KMS-11 (cell line): Measurements from ENCODE around the gene KLK1.
"Not testable (repeated sequence)": the region's sequence is repeated elsewhere in the genome, so short reads cannot be mapped to it uniquely, and the experiment has no call there.

Experiments used
- H2AFZ ChIP-seq: fragments of 200-600 bp; sonication (generic); 2 replicates; pipeline ENCODE4 v1.6.1; 2016; ENCODE audit warnings: antibody characterized with exemption, mixed run types, low read depth
- H3K27ac ChIP-seq: fragments of 200-600 bp; sonication (generic); 2 replicates; pipeline ENCODE4 v1.6.1; 2016; ENCODE audit warnings: mild to moderate bottlenecking, mixed run types
- H3K27me3 ChIP-seq: fragments of 200-600 bp; sonication (generic); 2 replicates; pipeline ENCODE4 v1.6.1; 2017; ENCODE audit warnings: mild to moderate bottlenecking, low read depth, mixed run types, moderate library complexity; ENCODE audit not compliant: insufficient read depth
- H3K36me3 ChIP-seq: fragments of 200-600 bp; sonication (generic); 2 replicates; pipeline ENCODE4 v1.6.1; 2017; ENCODE audit warnings: mild to moderate bottlenecking, mixed run types; ENCODE audit not compliant: insufficient read depth
- H3K4me1 ChIP-seq: fragments of 200-600 bp; sonication (generic); 2 replicates; pipeline ENCODE4 v1.6.1; 2016; ENCODE audit warnings: mild to moderate bottlenecking, low read depth, mixed run types; ENCODE audit not compliant: poor library complexity, severe bottlenecking
- H3K4me2 ChIP-seq: fragments of 200-600 bp; sonication (generic); 2 replicates; pipeline ENCODE4 v1.7.0; 2016; ENCODE audit warnings: mild to moderate bottlenecking, mixed run types
- H3K4me3 ChIP-seq: fragments of 200-600 bp; sonication (generic); IDR thresholded peaks from 2 replicates; pipeline ENCODE4 v1.6.1; 2017; ENCODE audit warnings: low read depth, low read length, mixed read lengths; ENCODE audit not compliant: insufficient read depth
- H3K79me2 ChIP-seq: fragments of 200-600 bp; sonication (generic); 2 replicates; pipeline ENCODE4 v1.6.1; 2016; ENCODE audit warnings: low read depth, mixed run types; ENCODE audit not compliant: insufficient read depth
- H3K9ac ChIP-seq: fragments of 200-600 bp; sonication (generic); 2 replicates; pipeline ENCODE4 v1.6.1; 2016; ENCODE audit warnings: mild to moderate bottlenecking, mixed run types
- H4K20me1 ChIP-seq: fragments of 200-600 bp; sonication (generic); 2 replicates; pipeline ENCODE4 v1.6.1; 2016; ENCODE audit warnings: mild to moderate bottlenecking, mixed run types; ENCODE audit not compliant: insufficient read depth
- TF ChIP-seq, protein P1 (sequence below): fragments of 200-600 bp; sonication (generic); conservative IDR thresholded peaks from 2 replicates; pipeline ENCODE4 v1.6.1; 2017; ENCODE audit warnings: low read depth, mild to moderate bottlenecking, antibody characterized with exemption, low read length, moderate library complexity, mixed read lengths

The KLK1 gene

GRCh38 chr19:50790396-50790795, 33.2 kb downstream of the KLK1 start, which contains the start of gene ACP4:
Gene ACP4, plus strand, starts transcription at chr19:50790415. Its CDS starts 0 bp downstream, at chr19:50790415.
- peaks cover 2% of the 10 kb centered on the region for H3K27me3 ChIP-seq
- no peaks in the 10 kb centered on the region for H4K20me1 ChIP-seq
- no peak within 1 kb of the TSS for H3K4me3 ChIP-seq
- no peak within 1 kb of the TSS for H3K27ac ChIP-seq
- no peak within 1 kb of the TSS for H2AFZ ChIP-seq
- no peak within 1 kb of the TSS for H3K9ac ChIP-seq
- H3K79me2 ChIP-seq = no peaks in the 10 kb centered on the region
- H3K4me1 ChIP-seq = peaks cover 16% of the 10 kb centered on the region
- H3K36me3 ChIP-seq = no peaks in the 10 kb centered on the region
- TF ChIP-seq, protein P1, sequence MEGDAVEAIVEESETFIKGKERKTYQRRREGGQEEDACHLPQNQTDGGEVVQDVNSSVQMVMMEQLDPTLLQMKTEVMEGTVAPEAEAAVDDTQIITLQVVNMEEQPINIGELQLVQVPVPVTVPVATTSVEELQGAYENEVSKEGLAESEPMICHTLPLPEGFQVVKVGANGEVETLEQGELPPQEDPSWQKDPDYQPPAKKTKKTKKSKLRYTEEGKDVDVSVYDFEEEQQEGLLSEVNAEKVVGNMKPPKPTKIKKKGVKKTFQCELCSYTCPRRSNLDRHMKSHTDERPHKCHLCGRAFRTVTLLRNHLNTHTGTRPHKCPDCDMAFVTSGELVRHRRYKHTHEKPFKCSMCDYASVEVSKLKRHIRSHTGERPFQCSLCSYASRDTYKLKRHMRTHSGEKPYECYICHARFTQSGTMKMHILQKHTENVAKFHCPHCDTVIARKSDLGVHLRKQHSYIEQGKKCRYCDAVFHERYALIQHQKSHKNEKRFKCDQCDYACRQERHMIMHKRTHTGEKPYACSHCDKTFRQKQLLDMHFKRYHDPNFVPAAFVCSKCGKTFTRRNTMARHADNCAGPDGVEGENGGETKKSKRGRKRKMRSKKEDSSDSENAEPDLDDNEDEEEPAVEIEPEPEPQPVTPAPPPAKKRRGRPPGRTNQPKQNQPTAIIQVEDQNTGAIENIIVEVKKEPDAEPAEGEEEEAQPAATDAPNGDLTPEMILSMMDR = no peak
- no peak within 1 kb of the TSS for H3K4me2 ChIP-seq

GRCh38 chr19:50785329-50785728, 38.3 kb downstream of the KLK1 start:
- H2AFZ ChIP-seq = no peak overlapping the region

GRCh38 chr19:50784710-50785109, 38.9 kb downstream of the KLK1 start:
- Histone ChIP-seq H2AFZ (no peak overlapping the region), H3K27ac (no peak overlapping the region), H3K4me3 (no peak overlapping the region), H3K9ac (no peak overlapping the region), H3K36me3 (no peaks in the 10 kb centered on the region), H3K4me2 (no peak overlapping the region), H3K4me1 (no peaks in the 10 kb centered on the region), H4K20me1 (no peaks in the 10 kb centered on the region), H3K79me2 (no peaks in the 10 kb centered on the region), H3K27me3 (peaks cover 28% of the 10 kb centered on the region)
- TF ChIP-seq, protein P1 = no peak

More at GRCh38 chr19:50785329-50785728, 38.3 kb downstream of the KLK1 start:
- Histone ChIP-seq H3K4me3 (no peak overlapping the region), H3K4me1 (no peaks in the 10 kb centered on the region), H3K4me2 (no peak overlapping the region), H3K9ac (no peak overlapping the region), H4K20me1 (no peaks in the 10 kb centered on the region), H3K27me3 (peaks cover 22% of the 10 kb centered on the region), H3K36me3 (no peaks in the 10 kb centered on the region), H3K27ac (no peak overlapping the region), H3K79me2 (no peaks in the 10 kb centered on the region)
- TF ChIP-seq, protein P1 = no peak

- H3K9ac ChIP-seq, H3K4me3 ChIP-seq, H3K36me3 ChIP-seq, H3K79me2 ChIP-seq, H3K27ac ChIP-seq, H3K4me1 ChIP-seq, H3K4me2 ChIP-seq, H4K20me1 ChIP-seq, H2AFZ ChIP-seq: not testable (repeated sequence)
- peaks cover 36% of the 10 kb centered on the region for H3K27me3 ChIP-seq
Measured at GRCh38 chr19:50783848-50784152, 39.8 kb downstream of the KLK1 start.

DNA sequence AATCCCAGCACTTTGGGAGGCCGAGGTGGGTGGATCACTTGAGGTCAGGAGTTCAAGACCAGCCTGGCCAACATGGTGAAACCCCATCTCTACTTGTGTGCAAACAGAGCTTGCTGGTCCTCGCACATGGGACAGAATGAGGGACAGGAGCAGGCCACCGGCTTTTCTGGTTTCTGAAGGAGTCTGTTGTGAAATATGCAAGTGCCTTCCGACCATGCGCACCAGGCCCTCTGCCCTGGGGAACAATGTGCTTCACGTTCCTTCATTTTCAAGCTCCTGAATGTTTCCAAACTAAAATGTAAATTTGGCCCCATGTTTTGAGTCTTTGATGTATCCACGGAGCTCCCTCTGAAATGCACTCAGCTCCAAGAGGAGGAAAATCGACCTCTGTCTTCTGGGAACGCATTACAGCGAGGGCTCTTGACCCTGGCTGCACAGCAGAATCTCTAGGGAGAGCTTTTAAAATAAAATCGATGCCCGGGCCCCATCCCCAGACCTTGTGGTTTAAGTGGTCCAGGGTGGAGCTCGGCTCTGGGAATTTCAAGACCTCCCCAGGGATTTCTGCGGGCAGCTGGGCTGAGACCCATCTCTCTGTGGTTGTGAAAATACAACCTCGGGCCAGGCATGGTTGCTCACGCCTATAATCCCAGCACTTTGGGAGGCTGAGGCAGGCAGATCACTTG, 42.7 kb downstream of the KLK1 start:
- TF ChIP-seq, protein P1 = no peak
- peaks cover 54% of the 10 kb centered on the region for H3K27me3 ChIP-seq

More for the DNA sequence above, 42.7 kb downstream of the KLK1 start:
- Histone ChIP-seq H3K9ac (no peak overlapping the region), H4K20me1 (no peaks in the 10 kb centered on the region), H3K36me3 (no peaks in the 10 kb centered on the region), H3K79me2 (no peaks in the 10 kb centered on the region), H3K4me3 (no peak overlapping the region), H2AFZ (no peak overlapping the region), H3K27ac (no peak overlapping the region), H3K4me1 (no peaks in the 10 kb centered on the region), H3K4me2 (no peak overlapping the region)
